G401.6 (cell line): Measurements from ENCODE around the gene CDC45.
"Not testable (repeated sequence)": the region's sequence is repeated elsewhere in the genome, so short reads cannot be mapped to it uniquely, and the experiment has no call there.

ENCODE experiments used
- FAIRE-seq: peaks from 2 replicates; lab custom pipeline; 2012; peaks lifted over from hg19 to GRCh38; lab: Jason Lieb, UNC

Gene CDC45, protein sequence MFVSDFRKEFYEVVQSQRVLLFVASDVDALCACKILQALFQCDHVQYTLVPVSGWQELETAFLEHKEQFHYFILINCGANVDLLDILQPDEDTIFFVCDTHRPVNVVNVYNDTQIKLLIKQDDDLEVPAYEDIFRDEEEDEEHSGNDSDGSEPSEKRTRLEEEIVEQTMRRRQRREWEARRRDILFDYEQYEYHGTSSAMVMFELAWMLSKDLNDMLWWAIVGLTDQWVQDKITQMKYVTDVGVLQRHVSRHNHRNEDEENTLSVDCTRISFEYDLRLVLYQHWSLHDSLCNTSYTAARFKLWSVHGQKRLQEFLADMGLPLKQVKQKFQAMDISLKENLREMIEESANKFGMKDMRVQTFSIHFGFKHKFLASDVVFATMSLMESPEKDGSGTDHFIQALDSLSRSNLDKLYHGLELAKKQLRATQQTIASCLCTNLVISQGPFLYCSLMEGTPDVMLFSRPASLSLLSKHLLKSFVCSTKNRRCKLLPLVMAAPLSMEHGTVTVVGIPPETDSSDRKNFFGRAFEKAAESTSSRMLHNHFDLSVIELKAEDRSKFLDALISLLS

GRCh38 chr22:19479355-19480172 is at the start of gene CDC45:
Gene CDC45, plus strand, starts transcription at chr22:19479920. Its CDS starts 49 bp downstream, at chr22:19479969.
- FAIRE-seq: peak; percentile 98

DNA sequence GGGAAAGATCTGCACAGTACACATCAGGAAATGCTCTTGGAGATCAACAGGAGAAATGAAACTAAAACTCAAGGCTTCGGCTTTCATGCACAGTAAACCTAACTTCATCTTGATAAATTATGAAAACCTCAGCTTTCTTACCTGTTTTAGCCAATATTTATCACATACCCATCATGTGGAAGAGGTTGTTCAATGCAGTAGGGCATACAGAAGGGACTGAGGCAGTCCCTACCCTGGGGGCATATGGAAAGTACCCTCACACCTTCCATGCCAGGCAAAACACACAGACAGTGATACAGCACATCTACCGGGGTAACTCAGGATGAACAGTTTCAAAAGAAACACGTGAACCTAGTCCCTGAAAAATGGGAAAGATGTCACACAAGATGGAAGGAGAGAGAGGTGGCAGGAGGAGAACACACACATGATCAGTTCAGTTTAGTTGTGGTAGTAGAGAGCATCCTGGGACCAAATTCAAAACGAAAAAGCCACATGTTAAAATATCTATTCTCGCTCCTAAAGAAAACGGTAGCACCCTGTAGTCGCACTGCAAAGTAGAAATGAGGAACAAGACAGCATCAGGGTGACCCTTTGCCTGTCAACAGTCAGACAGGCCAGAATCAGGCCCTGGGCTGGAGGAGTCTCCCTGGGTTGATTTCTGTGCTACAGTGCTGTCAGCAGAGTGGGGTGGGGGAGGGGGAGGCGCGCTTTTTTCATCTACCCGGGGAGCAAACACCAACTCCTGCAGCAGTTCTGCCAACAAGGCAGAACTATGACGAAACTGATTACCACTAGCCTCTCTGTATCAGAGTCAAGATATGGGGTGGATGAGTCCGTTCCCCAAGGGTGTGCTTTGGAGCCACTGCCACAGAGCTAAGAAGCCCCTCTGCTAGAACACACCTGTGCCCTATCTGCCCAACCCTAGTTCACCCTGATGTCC is 49.5 kb upstream of the CDC45 start:
- no peak for FAIRE-seq

DNA sequence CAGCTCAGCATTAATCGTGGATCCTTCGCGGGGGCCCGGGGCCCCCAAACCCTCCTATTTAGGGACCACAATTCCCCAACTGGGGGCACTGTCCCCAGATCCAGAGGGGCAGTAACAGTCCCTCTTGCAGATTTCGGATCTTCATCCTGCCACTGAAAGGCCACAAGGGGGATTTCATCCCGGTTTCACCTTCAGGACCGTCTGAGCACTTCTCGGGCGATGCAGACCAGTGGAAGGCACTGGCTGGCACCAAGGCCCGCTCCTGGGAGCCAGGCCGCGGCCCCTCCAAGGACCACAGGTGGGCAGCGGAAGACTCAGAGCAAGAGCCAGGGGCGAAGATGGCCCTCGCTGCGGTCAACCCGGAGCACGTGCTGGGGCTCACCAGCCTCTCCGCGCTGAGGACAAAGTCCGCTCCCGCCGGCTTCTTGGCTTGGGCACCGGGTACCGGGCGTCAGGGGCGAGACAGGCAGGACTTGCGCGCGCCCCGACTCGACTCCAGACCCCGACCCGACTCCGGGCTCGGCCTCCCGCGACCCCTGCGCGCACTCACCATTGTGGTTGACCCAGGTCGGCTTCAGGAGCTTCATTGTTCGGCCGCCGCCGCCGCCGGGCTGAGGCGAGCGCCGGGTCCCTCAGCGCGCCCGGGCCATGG is 48.7 kb upstream of the CDC45 start:
- no peak for FAIRE-seq

- FAIRE-seq: no peak
Measured at GRCh38 chr22:19431649-19432132, 48.0 kb upstream of the CDC45 start, which contains the start of gene HIRA. Gene HIRA, minus strand, starts transcription at chr22:19431733. Its CDS starts 257 bp downstream, at chr22:19431476.

DNA sequence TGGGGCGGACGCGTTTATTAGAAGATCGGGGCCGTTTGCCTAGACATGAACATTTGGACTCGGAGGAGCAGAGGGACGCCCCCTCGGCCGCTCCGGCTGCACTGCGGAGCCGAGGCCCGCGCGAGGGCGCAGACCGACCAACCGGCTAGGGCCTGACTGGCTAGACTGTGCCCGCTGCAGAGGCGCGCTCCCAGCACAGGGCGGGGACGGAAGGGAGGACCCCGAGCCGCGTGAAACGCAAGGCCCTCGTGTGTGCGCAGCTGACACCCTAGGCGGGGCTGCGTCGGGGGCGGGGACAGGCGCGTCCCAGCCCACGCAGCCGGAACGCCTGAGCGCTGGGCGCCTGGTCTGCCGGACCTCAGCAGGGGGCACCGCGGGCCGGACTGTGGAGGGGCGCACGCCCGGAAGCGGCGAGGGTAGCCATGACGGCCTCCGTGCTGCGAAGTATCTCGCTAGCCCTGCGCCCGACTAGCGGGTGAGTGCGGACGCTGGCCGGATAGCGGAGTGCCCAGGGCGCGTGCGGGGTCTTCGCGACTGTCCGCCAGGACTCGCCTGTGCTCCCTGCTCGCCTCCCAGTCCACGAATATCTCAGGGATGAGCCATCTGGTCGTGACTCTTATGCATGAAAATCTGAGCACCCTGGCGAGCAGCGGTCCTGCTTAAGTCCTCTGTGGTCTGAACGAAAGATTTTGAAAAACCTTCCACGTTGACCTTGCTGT is 47.4 kb upstream of the CDC45 start, which contains the start of gene MRPL40:
TSS of gene MRPL40 (plus strand) at position 413 of the 719 bp plus-strand sequence. CDS start at position 423, 10 bp downstream.
- FAIRE-seq: peak; percentile 33

DNA sequence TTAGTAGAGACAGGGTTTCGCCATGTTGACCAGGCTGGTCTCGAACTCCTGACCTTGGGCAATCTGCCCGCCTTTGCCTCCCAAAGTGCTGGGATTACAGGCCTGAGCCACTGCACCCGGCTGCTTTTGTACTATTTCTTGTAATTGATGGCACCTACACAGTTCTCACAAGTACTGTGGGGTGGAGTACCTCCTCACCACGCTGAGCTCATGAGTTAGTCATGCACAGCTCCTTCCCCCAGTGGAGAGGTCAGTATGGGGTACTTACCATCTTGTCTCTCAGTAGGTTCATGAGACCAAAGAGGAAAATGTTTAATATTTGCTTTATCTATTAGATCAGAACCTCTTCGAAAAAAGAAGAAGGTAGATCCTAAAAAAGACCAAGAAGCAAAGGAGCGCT is 45.3 kb upstream of the CDC45 start:
- no peak for FAIRE-seq

DNA sequence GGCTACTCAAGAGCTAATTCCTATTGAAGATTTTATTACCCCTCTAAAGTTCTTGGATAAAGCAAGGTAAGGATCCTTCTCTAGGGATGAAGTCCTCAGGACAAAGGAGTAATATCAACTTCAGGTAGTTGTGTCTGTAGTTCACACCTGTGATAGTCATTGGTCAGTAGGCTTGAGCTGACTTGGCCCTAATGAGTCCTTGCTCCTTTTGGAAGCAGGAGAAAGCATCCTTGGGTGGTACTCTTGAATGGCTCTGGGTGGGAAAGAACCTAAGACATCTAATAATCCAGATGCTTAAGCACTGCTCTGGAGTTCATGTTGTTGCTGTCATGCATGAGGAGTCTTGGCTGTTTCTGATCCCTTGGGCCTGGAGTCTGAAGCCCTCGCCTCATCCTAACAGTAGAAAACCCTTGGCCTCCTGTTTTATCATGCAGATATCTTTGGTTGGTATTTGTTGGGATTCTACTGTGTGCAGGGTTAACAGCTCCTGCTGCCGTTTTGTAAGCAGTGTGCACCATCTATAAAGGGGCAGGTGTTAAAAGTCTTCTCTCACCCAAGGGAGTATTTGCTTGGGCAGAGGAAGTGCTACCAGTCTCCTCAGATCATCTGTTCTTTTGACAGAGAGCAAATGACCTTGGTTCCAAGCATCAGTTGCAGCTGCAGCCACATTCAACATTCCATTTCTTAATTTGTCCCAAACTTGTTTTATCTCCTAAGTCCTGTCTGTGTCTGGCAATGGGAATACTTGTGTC is 44.7 kb upstream of the CDC45 start:
- no peak for FAIRE-seq

GRCh38 chr22:19436444-19437161 is 43.1 kb upstream of the CDC45 start:
- FAIRE-seq: not testable (repeated sequence)

- FAIRE-seq: no peak
Measured at GRCh38 chr22:19438298-19438697, 41.4 kb upstream of the CDC45 start.

- no peak for FAIRE-seq
Measured at GRCh38 chr22:19440411-19441195, 39.1 kb upstream of the CDC45 start.

DNA sequence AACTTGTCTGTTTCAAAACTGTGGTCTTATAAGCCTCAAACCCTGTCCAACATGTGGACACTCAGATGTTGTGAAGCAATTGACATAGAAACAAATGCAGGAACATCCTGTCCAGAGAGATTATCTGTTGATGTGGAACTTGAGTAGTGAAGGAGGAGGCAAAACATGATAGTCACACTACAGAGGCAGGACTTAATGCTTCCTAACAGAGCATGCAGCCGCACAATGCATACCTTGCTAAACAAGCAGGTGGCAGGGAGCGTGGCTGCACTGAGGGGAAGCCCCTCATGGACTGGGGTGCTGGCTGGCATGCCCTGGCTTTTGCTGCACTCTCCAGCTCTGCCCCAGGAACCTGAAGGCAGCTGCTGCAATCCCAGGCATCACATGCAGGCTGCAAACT is 37.6 kb upstream of the CDC45 start:
- no peak for FAIRE-seq

DNA sequence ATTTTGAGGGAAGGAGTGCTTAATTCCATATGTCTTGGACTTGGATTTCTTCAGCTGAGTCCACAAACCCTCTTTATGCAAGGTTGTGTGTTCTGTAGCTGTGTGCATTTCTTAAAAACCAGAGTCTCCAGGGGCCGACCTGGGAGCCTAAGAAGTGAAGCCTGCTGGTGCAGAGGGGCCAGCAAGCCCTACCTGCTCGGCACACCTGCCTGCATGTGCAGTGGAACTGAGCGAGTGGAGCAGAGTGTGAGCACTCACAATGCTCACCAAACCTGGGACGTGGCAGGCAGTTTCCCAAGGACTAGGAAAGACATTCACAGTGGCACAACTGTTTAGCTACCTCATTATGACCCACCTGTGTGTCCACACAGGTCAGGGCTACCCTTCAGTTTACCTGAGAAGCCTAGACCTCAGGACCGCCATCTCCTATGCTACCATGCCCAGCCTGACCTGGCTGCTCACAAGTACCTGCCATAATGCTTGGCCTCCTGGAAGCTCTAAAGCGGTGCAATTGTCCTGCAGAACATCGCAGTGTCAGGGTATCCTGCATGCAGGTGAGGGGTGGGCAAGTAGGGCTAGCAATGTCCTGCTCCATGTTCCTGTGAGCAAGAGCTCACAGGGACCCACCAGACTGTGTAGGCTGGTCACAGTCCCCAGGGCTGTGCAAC is 36.0 kb upstream of the CDC45 start:
- FAIRE-seq: no peak

DNA sequence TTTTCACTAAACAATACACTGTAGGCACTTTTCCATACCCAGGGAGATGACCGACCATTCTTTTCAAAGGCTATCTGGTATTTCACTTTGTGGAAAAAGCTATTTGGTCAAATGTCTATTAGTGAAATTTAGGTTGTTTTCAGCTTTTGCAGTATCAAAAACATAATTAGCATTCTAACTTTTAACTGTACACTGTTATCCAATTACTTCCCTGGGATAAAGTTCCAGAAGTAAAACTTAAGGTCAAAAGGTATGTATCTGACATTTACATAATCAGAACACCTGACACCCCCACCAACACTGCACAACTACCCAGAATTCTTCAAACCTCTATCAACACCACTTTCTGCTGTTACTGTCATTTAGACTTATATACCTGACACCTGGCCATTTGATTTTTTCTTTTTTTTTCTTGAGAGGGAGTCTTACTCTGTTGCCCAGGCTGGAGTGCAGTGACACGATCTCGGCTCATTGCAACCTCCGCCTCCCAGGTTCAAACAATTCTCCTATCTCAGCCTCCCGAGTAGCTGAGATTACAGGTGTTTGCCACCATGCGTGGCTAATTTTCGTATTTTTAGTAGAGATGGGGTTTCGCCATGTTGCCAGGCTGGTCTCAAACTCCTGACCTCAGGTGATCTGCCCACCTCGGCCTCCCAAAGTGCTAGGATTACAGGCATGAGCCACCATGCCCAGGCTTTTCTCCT is 34.3 kb upstream of the CDC45 start:
- FAIRE-seq: not testable (repeated sequence)

DNA sequence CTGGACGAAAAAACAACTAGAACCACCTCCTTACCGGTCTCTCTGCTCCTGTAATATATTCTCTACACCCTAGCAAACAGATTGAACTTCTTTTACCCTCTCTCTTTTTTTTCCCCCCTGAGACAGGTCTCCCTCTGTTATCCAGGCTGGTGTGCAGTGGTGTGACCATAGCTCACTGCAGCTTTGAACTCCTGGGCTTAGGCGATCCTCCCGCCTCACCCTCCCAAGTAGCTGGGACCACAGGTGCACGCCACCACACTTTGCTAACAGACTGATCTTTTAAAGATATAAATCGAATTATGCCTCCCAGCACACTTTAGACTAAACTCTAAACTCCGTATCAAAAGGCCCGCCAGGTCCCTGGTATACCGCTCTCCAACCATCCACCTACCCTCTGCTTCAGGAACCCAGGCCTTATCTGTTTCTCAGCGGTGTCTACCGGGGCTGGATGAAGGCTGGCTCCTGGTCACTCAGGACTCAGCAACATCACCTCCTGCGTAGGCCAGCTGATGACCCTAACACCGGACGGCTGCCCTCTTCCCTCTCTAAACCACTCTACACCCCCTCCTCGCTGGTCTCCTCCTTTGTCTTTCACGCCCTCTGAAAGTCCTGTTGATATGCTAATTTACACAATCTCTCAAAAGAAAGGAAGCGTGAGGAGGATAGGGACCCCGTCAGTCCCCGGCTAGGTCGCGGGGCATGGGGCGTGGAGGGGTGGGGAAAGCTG is 33.0 kb upstream of the CDC45 start:
- FAIRE-seq: no peak

- FAIRE-seq: peak; percentile 91
Measured at GRCh38 chr22:19447330-19448075, 32.2 kb upstream of the CDC45 start, which contains the start of gene C22orf39. Gene C22orf39, minus strand, starts transcription at chr22:19447711. Its CDS starts 23 bp downstream, at chr22:19447688.
